Activated CD4-positive, alpha-beta T cell treated with anti-CD3 and anti-CD28 coated beads for 48 hours (primary cell): ENCODE results near the gene SAMD10.
"Not testable (repeated sequence)": the region's sequence is repeated elsewhere in the genome, so short reads cannot be mapped to it uniquely, and the experiment has no call there.

Experiments used
- DNase-seq: peaks from one replicate; pipeline ENCODE4 v3.0.0-alpha.2; 2020

SAMD10 gene

GRCh38 chr20:63968136-63968927 is 11.1 kb downstream of the SAMD10 start:
- no peak for DNase-seq

GRCh38 chr20:63967330-63968135 is 11.9 kb downstream of the SAMD10 start:
- DNase-seq = no peak

GRCh38 chr20:63966944-63967322 is 12.5 kb downstream of the SAMD10 start:
- DNase-seq = no peak

- DNase-seq = no peak
Observed at GRCh38 chr20:63966172-63966943, 13.1 kb downstream of the SAMD10 start.

GRCh38 chr20:63964412-63964811 is 15.0 kb downstream of the SAMD10 start:
- DNase-seq = no peak

GRCh38 chr20:63963784-63964301 is 15.6 kb downstream of the SAMD10 start:
- no peak for DNase-seq

- no peak for DNase-seq
Observed at GRCh38 chr20:63963348-63963741, 16.1 kb downstream of the SAMD10 start.

GRCh38 chr20:63962426-63963347 is 16.8 kb downstream of the SAMD10 start:
- DNase-seq = no peak

GRCh38 chr20:63961664-63962425 is 17.6 kb downstream of the SAMD10 start:
- DNase-seq = no peak

- not testable (repeated sequence) for DNase-seq
Observed at GRCh38 chr20:63960654-63961621, 18.5 kb downstream of the SAMD10 start.

GRCh38 chr20:63959699-63960075 is 19.8 kb downstream of the SAMD10 start:
- DNase-seq = no peak

GRCh38 chr20:63958964-63959698 is 20.3 kb downstream of the SAMD10 start:
- no peak for DNase-seq

- DNase-seq = no peak
Observed at GRCh38 chr20:63958471-63958870, 21.0 kb downstream of the SAMD10 start.

GRCh38 chr20:63957690-63958441 is 21.6 kb downstream of the SAMD10 start:
- peak; percentile 65 for DNase-seq

- DNase-seq = peak; percentile 84
Observed at GRCh38 chr20:63957004-63957689, 22.3 kb downstream of the SAMD10 start.

GRCh38 chr20:63956664-63957003 is 22.8 kb downstream of the SAMD10 start:
- DNase-seq = no peak

GRCh38 chr20:63955827-63956663 is 23.4 kb downstream of the SAMD10 start, which contains the start of gene UCKL1:
Gene UCKL1 (minus strand): TSS chr20:63956416. CDS start chr20:63956372, 44 bp downstream.
- DNase-seq = peak; percentile 93
